H1 (cell line): ENCODE measurements around the gene PTPN1. TPM values are rescaled to one million over a fixed set of nuclear protein-coding genes. Genes with fewer than 3 reads are reported as not detected.
A peak's percentile ranks its signal among the peaks of the same experiment; 100 is the strongest.

Source experiments
- CTCF ChIA-PET: fragments of 300-600 bp; sonication (Branson Sonifier 250); formaldehyde crosslinking; loops from one replicate; lab custom pipeline; 2021; ENCODE audit not compliant: partially characterized antibody; lab: Charles Lee
- POLR2A ChIA-PET: fragments of 300-600 bp; sonication (Branson Sonifier 250); formaldehyde crosslinking; loops from one replicate; lab custom pipeline; 2021; ENCODE audit warnings: inconsistent platforms; ENCODE audit not compliant: partially characterized antibody; lab: Charles Lee
- DNase-seq, 2 experiments: peaks; one replicate each; pipeline versions ENCODE4 v3.0.0 to v3.0.0-alpha.2; 2010 to 2022; ENCODE audit warnings: low spot score in 2 of 2, low read depth in 1 of 2, mixed read lengths in 1 of 2
- FAIRE-seq: peaks from 2 replicates; lab custom pipeline; 2011; peaks lifted over from hg19 to GRCh38; lab: Jason Lieb, UNC
- H2AFZ ChIP-seq: 2 replicates; pipeline ENCODE4 v1.8.1; 2012; ENCODE audit warnings: low read length, inconsistent platforms
- H2AK5ac ChIP-seq: 2 replicates; pipeline ENCODE4 v1.6.1; 2013; ENCODE audit warnings: low read depth, low read length
- H2BK120ac ChIP-seq: replicated peaks from 2 replicates; pipeline ENCODE3; 2013; ENCODE audit warnings: low read depth, low read length, inconsistent platforms
- H2BK12ac ChIP-seq: 2 replicates; pipeline ENCODE4 v1.6.1; 2013; ENCODE audit warnings: low read depth, low read length
- H2BK15ac ChIP-seq: 2 replicates; pipeline ENCODE4 v1.6.1; 2013; ENCODE audit warnings: low read length
- H2BK20ac ChIP-seq: 2 replicates; pipeline ENCODE4 v1.6.1; 2013; ENCODE audit warnings: low read length
- H2BK5ac ChIP-seq: 2 replicates; pipeline ENCODE4 v1.6.1; 2013; ENCODE audit warnings: low read depth, low read length
- H3K14ac ChIP-seq: 2 replicates; pipeline ENCODE4 v1.6.1; 2013; ENCODE audit warnings: inconsistent platforms; ENCODE audit not compliant: insufficient read length
- H3K18ac ChIP-seq: 2 replicates; pipeline ENCODE4 v1.6.1; 2013; ENCODE audit warnings: low read length; ENCODE audit errors: extremely low read depth
- H3K23ac ChIP-seq: 2 replicates; pipeline ENCODE4 v1.6.1; 2013; ENCODE audit warnings: inconsistent platforms; ENCODE audit not compliant: insufficient read length
- H3K23me2 ChIP-seq: 2 replicates; pipeline ENCODE4 v1.6.1; 2013; ENCODE audit warnings: low read depth, low read length
- H3K27ac ChIP-seq: 2 replicates; pipeline ENCODE4 v1.6.1; 2011; ENCODE audit warnings: low read depth, low read length, inconsistent platforms
- H3K27me3 ChIP-seq, 4 experiments: replicated peaks in 1 of 4; 1 replicate in 1 of 4; 2 replicates in 3 of 4; pipeline versions ENCODE4 v1.6.1 to v1.8.1; 2011 to 2013; ENCODE audit warnings: low read length in 3 of 4, mild to moderate bottlenecking in 3 of 4, inconsistent platforms in 2 of 4, mixed read lengths in 2 of 4, moderate library complexity in 1 of 4; ENCODE audit not compliant: control insufficient read depth in 3 of 4, insufficient read depth in 3 of 4; ENCODE audit errors: extremely low read depth in 1 of 4
- H3K36me3 ChIP-seq, 4 experiments: 2 replicates each; pipeline versions ENCODE4 v1.6.1 to v1.8.1; 2011 to 2013; ENCODE audit warnings: mild to moderate bottlenecking in 4 of 4, low read length in 3 of 4, moderate library complexity in 2 of 4, control low read depth in 1 of 4, inconsistent platforms in 1 of 4; ENCODE audit not compliant: insufficient read depth in 4 of 4, control insufficient read depth in 2 of 4
- H3K4ac ChIP-seq: replicated peaks from 2 replicates; pipeline ENCODE3; 2013; ENCODE audit warnings: low read length, low read depth, mixed read lengths, inconsistent platforms; ENCODE audit not compliant: insufficient read length
- H3K4me1 ChIP-seq, 4 experiments: replicated peaks in 1 of 4; 1 replicate in 1 of 4; 2 replicates in 3 of 4; pipeline versions ENCODE4 v1.6.1 to v1.8.1; 2011 to 2013; ENCODE audit warnings: low read length in 3 of 4, inconsistent platforms in 2 of 4, mixed read lengths in 1 of 4; ENCODE audit not compliant: insufficient read depth in 4 of 4, control insufficient read depth in 3 of 4
- H3K4me2 ChIP-seq, 2 experiments: 2 replicates each; pipeline versions ENCODE4 v1.6.1 to v1.8.1; 2011 to 2013; ENCODE audit warnings: low read depth in 2 of 2, low read length in 2 of 2, control low read depth in 1 of 2, inconsistent platforms in 1 of 2, mild to moderate bottlenecking in 1 of 2; ENCODE audit not compliant: insufficient read depth in 1 of 2
- H3K4me3 ChIP-seq, 4 experiments: fragments of 200-600, 300-600 bp in 1 of 4; sonication (generic), shearing (Covaris generic), sonication (Bioruptor Twin) in 1 of 4; 2 replicates each; pipeline versions ENCODE4 v1.5.1 to v1.8.1; 2011 to 2016; ENCODE audit warnings: low read length in 4 of 4, low read depth in 3 of 4, control low read depth in 2 of 4, inconsistent platforms in 2 of 4, mild to moderate bottlenecking in 2 of 4, mixed read lengths in 1 of 4, moderate library complexity in 1 of 4; ENCODE audit not compliant: insufficient read depth in 2 of 4; ENCODE audit errors: extremely low read depth in 1 of 4
- H3K56ac ChIP-seq: replicated peaks from 2 replicates; pipeline ENCODE3; 2013; ENCODE audit warnings: low read depth, mild to moderate bottlenecking, mixed read lengths, low read length, inconsistent platforms; ENCODE audit not compliant: insufficient read length
- H3K79me1 ChIP-seq: 2 replicates; pipeline ENCODE4 v1.6.1; 2013; ENCODE audit warnings: low read depth, low read length, control low read depth
- H3K79me2 ChIP-seq, 2 experiments: 2 replicates each; pipeline versions ENCODE4 v1.6.1 to v1.8.1; 2012 to 2013; ENCODE audit warnings: low read length in 2 of 2, mild to moderate bottlenecking in 2 of 2, inconsistent platforms in 1 of 2; ENCODE audit not compliant: insufficient read depth in 2 of 2, control insufficient read depth in 1 of 2
- H3K9ac ChIP-seq, 4 experiments: replicated peaks in 1 of 4; 1 replicate in 1 of 4; 2 replicates in 3 of 4; pipeline versions ENCODE4 v1.6.1 to v1.8.1; 2011 to 2013; ENCODE audit warnings: low read depth in 3 of 4, low read length in 3 of 4, control low read depth in 2 of 4, mild to moderate bottlenecking in 2 of 4, moderate library complexity in 2 of 4, inconsistent platforms in 1 of 4; ENCODE audit errors: extremely low read depth in 1 of 4
- H3K9me3 ChIP-seq, 2 experiments: 2 replicates each; pipeline versions ENCODE4 v1.6.1 to v1.8.1; 2012 to 2013; ENCODE audit warnings: mild to moderate bottlenecking in 2 of 2, moderate library complexity in 2 of 2, control low read depth in 1 of 2, inconsistent platforms in 1 of 2, low read depth in 1 of 2, low read length in 1 of 2, mixed read lengths in 1 of 2; ENCODE audit not compliant: insufficient read depth in 2 of 2
- H4K20me1 ChIP-seq, 2 experiments: replicated peaks in 1 of 2; 2 replicates each; pipeline versions ENCODE3 to v1.8.1; 2011 to 2013; ENCODE audit warnings: inconsistent platforms in 2 of 2, low read length in 2 of 2, mild to moderate bottlenecking in 1 of 2; ENCODE audit not compliant: insufficient read depth in 2 of 2, control insufficient read depth in 1 of 2
- H4K5ac ChIP-seq: 2 replicates; pipeline ENCODE4 v1.6.1; 2013; ENCODE audit warnings: low read length, low read depth, mixed read lengths, inconsistent platforms; ENCODE audit not compliant: insufficient read length
- H4K8ac ChIP-seq: 2 replicates; pipeline ENCODE4 v1.8.0; 2013; ENCODE audit warnings: mild to moderate bottlenecking, moderate library complexity, low read length, inconsistent platforms; ENCODE audit not compliant: insufficient read depth; ENCODE audit errors: extremely low read depth
- H4K91ac ChIP-seq: replicated peaks from 2 replicates; pipeline ENCODE3; 2013; ENCODE audit warnings: low read length, mixed read lengths, inconsistent platforms; ENCODE audit not compliant: insufficient read length
- POLR2A ChIP-seq, 2 experiments: IDR thresholded peaks; 1 replicate in 1 of 2; 2 replicates in 1 of 2; pipeline ENCODE4 v1.6.1; 2011; ENCODE audit warnings: low read depth in 2 of 2, low read length in 2 of 2, mild to moderate bottlenecking in 2 of 2; ENCODE audit errors: control extremely low read depth in 1 of 2
- RAD21 ChIP-seq, 2 experiments: IDR thresholded peaks in 1 of 2; conservative IDR thresholded peaks in 1 of 2; 2 replicates each; pipeline ENCODE4 v1.6.1; 2011; ENCODE audit warnings: low read depth in 2 of 2, low read length in 2 of 2, improper control_type of control experiment in 1 of 2, inconsistent platforms in 1 of 2, mild to moderate bottlenecking in 1 of 2, moderate library complexity in 1 of 2
- SP4 ChIP-seq: IDR thresholded peaks from 2 replicates; pipeline ENCODE4 v1.6.1; 2012; ENCODE audit warnings: low read length, inconsistent platforms
- WGBS, 2 experiments: shearing (Covaris generic) in 1 of 2; methylation state at CpG; one replicate each; pipeline versions ENCODE4 v1.1.6 to v1.1.7; 2013 to 2015; ENCODE audit warnings: low lambda C conversion rate in 2 of 2, mixed read lengths in 2 of 2, inconsistent platforms in 1 of 2, low coverage in 1 of 2, missing lambda C conversion rate in 1 of 2; ENCODE audit not compliant: insufficient replicate concordance in 2 of 2, insufficient coverage in 1 of 2, insufficient read length in 1 of 2; ENCODE audit errors: extremely low coverage in 1 of 2, missing lambda C conversion rate in 1 of 2; 5-methylcytosine and 5-hydroxymethylcytosine counted together
- polyA plus RNA-seq, 7 experiments: library from polyadenylated mRNA; depleted of rRNA in 3 of 7; stranded (reverse) in 5 of 7; unstranded in 2 of 7; fragments of >200 nt in 5 of 7; fragments of 200-250 nt in 2 of 7; gene quantifications; 1 replicate in 5 of 7; 2 replicates in 1 of 7; 4 replicates in 1 of 7; pipeline versions ENCODE4 v1.2.1 to v1.2.3, GENCODE V29; 2011 to 2013; ENCODE audit warnings: missing spikeins in 2 of 7, mixed read lengths in 2 of 7
- total RNA-seq: library from RNA; stranded (reverse); fragmentation: NEBNext Ultra II Directional; extraction: Animal tissue kit (Norgen Biotek cat#: 25700); gene quantifications from 2 replicates; pipeline ENCODE4 v1.2.1, GENCODE V29; 2021
- TF ChIP-seq, protein P1 (sequence below), 3 experiments: IDR thresholded peaks; 1 replicate in 2 of 3; 2 replicates in 1 of 3; pipeline versions ENCODE4 v1.5.1 to v1.6.1; 2011; ENCODE audit warnings: low read length in 3 of 3, mild to moderate bottlenecking in 3 of 3, inconsistent platforms in 2 of 3, low read depth in 1 of 3, moderate library complexity in 1 of 3; ENCODE audit not compliant: insufficient read depth in 1 of 3; ENCODE audit errors: control extremely low read depth in 1 of 3

The PTPN1 gene
- total and polyA plus RNA-seq, 2 of the 8 experiments (the other 6 are each of a cell fraction or from before 2014, with no cell fraction given) = 18.6 to 32.1 TPM

DNA sequence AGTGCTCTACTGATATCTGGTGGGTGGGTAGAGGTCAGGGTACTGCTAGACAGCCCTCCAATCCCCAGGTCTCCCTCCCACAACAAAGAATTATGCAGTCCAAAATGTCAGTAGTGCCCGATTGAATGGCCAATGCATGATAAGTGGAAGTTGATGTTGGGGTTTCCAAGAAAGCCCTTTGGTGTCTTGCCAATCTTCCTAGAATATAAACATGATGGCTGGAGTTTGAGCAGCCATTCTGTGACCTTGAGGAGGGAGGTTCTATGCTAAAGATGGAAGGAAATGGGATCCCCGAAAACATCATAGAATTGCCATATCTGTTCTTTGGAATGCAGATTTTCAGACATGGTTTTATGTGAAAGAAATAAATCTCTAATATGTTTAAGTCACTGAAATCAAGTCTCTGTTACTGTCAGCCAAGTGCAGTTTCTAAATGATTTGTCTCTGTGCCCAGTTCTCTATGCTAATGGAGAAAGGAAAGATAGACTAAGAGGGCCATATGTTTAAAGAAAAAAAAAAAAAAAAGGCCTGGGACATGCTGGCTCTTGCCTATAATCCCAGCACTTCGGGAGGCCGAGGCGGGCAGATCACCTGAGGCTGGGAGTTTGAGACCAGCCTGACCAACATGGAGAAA is 32.8 kb upstream of the PTPN1 start:
- DNase-seq = no peak
- CTCF ChIA-PET = interaction anchor here (0.7 to 3.8 kb wide), 12 partner anchors 11 to 259 kb away, joined by 3 to 36 read pairs (median 6); no protein-coding TSS in a partner anchor

More for the DNA sequence above, 32.8 kb upstream of the PTPN1 start:
- Histone ChIP-seq H3K27me3 (no peaks in the 10 kb centered on the region), H4K8ac (no peak overlapping the region), H3K23ac (no peak overlapping the region), H3K79me2 (no peaks in the 10 kb centered on the region), H3K4me3 (no peak overlapping the region), H3K18ac (no peak overlapping the region), H3K14ac (no peak overlapping the region), H3K79me1 (no peaks in the 10 kb centered on the region), H4K20me1 (no peaks in the 10 kb centered on the region), H2BK12ac (no peak overlapping the region), H3K4me1 (no peaks in the 10 kb centered on the region), H2BK20ac (no peak overlapping the region), H2BK120ac (no peak overlapping the region), H3K9ac (no peak overlapping the region), H3K9me3 (no peaks in the 10 kb centered on the region), H3K36me3 (no peaks in the 10 kb centered on the region), H4K91ac (no peak overlapping the region), H2AK5ac (no peak overlapping the region), H3K4ac (no peak overlapping the region), H2BK15ac (no peak overlapping the region), H2AFZ (no peak overlapping the region), H3K56ac (no peak overlapping the region), H3K4me2 (no peak overlapping the region), H2BK5ac (no peak overlapping the region), H4K5ac (no peak overlapping the region), H3K27ac (no peak overlapping the region), H3K23me2 (no peaks in the 10 kb centered on the region)
- WGBS, 2 experiments = 88% methylated on average over 4 of the region's 5 CpGs; no CpG with 5 or more reads in 1 of the 2 experiments
- TF ChIP-seq POLR2A (IDR thresholded peaks at IDR 0.05; ENCODE audit: control extremely low read depth in 1 of 2, low read depth in 2 of 2, low read length in 2 of 2) (no peak), SP4 (no peak), RAD21 (IDR thresholded peaks at IDR 0.05 in 1 of 2, conservative IDR thresholded peaks at IDR 0.05 in 1 of 2; ENCODE audit: low read depth in 2 of 2, low read length in 2 of 2) (peak in 1 of 2 experiments; percentile 20; a peak in 1 of 4 replicates)
- TF ChIP-seq, protein P1, sequence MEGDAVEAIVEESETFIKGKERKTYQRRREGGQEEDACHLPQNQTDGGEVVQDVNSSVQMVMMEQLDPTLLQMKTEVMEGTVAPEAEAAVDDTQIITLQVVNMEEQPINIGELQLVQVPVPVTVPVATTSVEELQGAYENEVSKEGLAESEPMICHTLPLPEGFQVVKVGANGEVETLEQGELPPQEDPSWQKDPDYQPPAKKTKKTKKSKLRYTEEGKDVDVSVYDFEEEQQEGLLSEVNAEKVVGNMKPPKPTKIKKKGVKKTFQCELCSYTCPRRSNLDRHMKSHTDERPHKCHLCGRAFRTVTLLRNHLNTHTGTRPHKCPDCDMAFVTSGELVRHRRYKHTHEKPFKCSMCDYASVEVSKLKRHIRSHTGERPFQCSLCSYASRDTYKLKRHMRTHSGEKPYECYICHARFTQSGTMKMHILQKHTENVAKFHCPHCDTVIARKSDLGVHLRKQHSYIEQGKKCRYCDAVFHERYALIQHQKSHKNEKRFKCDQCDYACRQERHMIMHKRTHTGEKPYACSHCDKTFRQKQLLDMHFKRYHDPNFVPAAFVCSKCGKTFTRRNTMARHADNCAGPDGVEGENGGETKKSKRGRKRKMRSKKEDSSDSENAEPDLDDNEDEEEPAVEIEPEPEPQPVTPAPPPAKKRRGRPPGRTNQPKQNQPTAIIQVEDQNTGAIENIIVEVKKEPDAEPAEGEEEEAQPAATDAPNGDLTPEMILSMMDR (IDR thresholded peaks at IDR 0.05; ENCODE audit: control extremely low read depth in 1 of 3, insufficient read depth in 1 of 3, low read depth in 1 of 3, low read length in 3 of 3) = peak; percentile 9 to 17 (median 16); a peak in 2 of 4 replicates
- POLR2A ChIA-PET = no interaction called here
- no peak for FAIRE-seq
